ENCODE data around the gene MAP2K5. TPM values are rescaled to one million over a fixed set of nuclear protein-coding genes. Genes with fewer than 3 reads are reported as not detected.

Gene MAP2K5
- total RNA-seq, 1 donor from 2014 or later, result 25.5 TPM

- peak overlapping the region; percentile 89 for H3K27ac ChIP-seq
Measured at GRCh38 chr15:67543348-67543718, 830 bp downstream of the MAP2K5 start.

DNA sequence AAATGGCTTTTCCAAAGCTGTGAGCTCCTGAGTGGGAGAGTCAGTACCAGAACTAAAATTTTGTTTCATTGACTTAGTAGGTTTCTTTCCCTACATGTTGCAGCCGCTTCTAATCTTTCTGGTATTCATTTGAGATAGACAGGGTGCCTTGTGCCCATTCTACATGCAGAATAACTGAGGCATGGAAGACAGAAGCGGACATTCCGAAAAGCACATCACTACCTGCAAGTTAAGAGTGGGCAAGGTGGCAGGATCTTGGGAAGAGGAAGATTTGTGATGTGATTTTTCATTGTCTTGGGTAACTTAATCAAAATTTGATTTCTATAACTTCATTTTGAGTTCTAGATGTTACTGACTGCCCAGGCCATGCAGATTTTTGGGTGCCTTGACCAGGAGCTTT lies 2.0 kb downstream of the MAP2K5 start:
- DNase-seq (no peak), ATAC-seq (no peak)
- TF ChIP-seq, protein P1, sequence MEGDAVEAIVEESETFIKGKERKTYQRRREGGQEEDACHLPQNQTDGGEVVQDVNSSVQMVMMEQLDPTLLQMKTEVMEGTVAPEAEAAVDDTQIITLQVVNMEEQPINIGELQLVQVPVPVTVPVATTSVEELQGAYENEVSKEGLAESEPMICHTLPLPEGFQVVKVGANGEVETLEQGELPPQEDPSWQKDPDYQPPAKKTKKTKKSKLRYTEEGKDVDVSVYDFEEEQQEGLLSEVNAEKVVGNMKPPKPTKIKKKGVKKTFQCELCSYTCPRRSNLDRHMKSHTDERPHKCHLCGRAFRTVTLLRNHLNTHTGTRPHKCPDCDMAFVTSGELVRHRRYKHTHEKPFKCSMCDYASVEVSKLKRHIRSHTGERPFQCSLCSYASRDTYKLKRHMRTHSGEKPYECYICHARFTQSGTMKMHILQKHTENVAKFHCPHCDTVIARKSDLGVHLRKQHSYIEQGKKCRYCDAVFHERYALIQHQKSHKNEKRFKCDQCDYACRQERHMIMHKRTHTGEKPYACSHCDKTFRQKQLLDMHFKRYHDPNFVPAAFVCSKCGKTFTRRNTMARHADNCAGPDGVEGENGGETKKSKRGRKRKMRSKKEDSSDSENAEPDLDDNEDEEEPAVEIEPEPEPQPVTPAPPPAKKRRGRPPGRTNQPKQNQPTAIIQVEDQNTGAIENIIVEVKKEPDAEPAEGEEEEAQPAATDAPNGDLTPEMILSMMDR (IDR thresholded peaks at IDR 0.05), result no peak
- Histone ChIP-seq H3K36me3 (peaks cover 11% of the 10 kb centered on the region), H3K27me3 (ENCODE audit: low read depth) (no peaks in the 10 kb centered on the region), H3K9me3 (no peaks in the 10 kb centered on the region), H3K27ac (no peak overlapping the region), H3K4me1 (peaks cover 44% of the 10 kb centered on the region), H3K4me3 (no peak overlapping the region)
- intact Hi-C loops (cut with DNase I), result no loop called here

More at GRCh38 chr15:67543348-67543718, 830 bp downstream of the MAP2K5 start:
- peak; percentile 9 to 18 for ATAC-seq
- Histone ChIP-seq H3K9me3 (no peaks in the 10 kb centered on the region), H3K4me1 (peaks cover 33% of the 10 kb centered on the region), H3K36me3 (peaks cover 11% of the 10 kb centered on the region), H3K27me3 (ENCODE audit: low read depth) (no peaks in the 10 kb centered on the region), H3K4me3 (peak overlapping the region; percentile 92)
- intact Hi-C loops (cut with DNase I), result no loop called here
- TF ChIP-seq, protein P1 (IDR thresholded peaks at IDR 0.05), result no peak
- no peak for DNase-seq

DNA sequence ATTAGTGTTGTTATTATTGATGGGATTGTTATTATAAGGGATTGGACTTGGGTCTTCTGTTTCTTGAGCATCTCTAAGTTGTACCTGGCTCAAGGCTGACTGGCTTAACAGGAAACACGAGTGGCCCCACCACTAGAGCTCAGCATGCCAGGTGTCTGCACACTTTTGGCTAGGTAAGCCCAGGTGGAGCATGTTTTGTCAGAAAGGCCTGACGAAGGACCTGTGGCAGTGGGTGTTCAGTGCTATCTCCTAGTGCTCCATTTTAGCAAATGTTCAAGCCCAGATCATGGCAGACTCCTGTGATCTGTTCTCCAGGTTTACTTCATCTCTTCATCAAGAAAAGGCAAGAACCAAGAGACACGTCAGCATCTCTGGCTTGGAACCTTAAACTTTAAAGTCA lies 3.4 kb downstream of the MAP2K5 start:
- H3K36me3 ChIP-seq, result peaks cover 16% of the 10 kb centered on the region
- H3K27ac ChIP-seq, result no peak overlapping the region
- H3K4me1 ChIP-seq, result peaks cover 40% of the 10 kb centered on the region
- ATAC-seq, result no peak
- no peaks in the 10 kb centered on the region for H3K27me3 ChIP-seq (ENCODE audit: low read depth)
- intact Hi-C loops (cut with DNase I), result no loop called here
- H3K4me3 ChIP-seq, result no peak overlapping the region
- TF ChIP-seq, protein P1 (IDR thresholded peaks at IDR 0.05), result no peak
- no peaks in the 10 kb centered on the region for H3K9me3 ChIP-seq
- no peak for DNase-seq

DNA sequence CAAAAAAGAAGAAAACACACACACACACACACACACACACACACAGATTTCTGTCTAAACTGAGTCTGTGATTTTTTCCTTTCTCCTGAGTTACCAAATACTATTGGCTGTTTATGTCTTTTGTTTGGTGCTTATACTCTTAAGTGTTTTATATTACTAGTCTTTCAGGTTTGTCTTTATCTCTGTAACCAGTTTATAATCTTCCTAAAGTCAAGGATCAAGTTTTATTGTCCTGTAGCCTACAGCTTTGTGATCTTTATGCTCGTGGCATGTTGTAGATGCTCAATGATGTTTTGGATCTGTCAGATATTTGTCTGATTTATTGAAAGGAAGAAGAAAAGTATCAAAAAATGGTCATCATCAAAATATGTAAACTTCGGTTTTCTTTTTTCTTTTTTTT lies 4.6 kb downstream of the MAP2K5 start:
- no peak overlapping the region for H3K27ac ChIP-seq

DNA sequence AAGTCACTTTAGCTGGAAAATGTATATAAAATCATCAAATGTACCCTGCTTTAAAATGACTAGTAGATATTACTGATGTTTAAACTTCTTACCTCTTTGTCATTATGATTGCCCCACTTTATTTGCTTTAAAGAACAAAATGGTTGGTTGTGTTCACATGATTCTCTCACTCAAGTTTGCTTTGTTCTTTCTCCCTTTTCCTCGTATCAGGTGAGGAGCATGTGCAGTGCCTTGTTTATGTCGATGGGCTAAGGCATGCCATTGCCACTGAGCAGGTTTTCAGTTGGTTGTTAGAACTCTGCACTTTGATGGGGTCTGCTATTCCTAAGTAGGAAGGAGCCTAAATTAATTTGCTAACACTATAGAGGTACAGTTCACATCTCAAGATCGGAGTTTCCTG lies 5.3 kb downstream of the MAP2K5 start:
- H3K27ac ChIP-seq, result no peak overlapping the region

More for the DNA sequence above, 4.6 kb downstream of the MAP2K5 start:
- TF ChIP-seq, protein P1 (IDR thresholded peaks at IDR 0.05), result no peak
- Histone ChIP-seq H3K36me3 (peaks cover 28% of the 10 kb centered on the region), H3K9me3 (no peaks in the 10 kb centered on the region), H3K27me3 (ENCODE audit: low read depth) (no peaks in the 10 kb centered on the region), H3K4me3 (no peak overlapping the region), H3K4me1 (peaks cover 36% of the 10 kb centered on the region)
- ATAC-seq, result no peak
- no peak for DNase-seq
- intact Hi-C loops (cut with DNase I), result no loop called here

More for the DNA sequence above, 5.3 kb downstream of the MAP2K5 start:
- intact Hi-C loops (cut with DNase I), result no loop called here
- TF ChIP-seq, protein P1 (IDR thresholded peaks at IDR 0.05), result no peak
- Histone ChIP-seq H3K4me1 (peaks cover 36% of the 10 kb centered on the region), H3K4me3 (no peak overlapping the region), H3K9me3 (no peaks in the 10 kb centered on the region), H3K36me3 (peaks cover 33% of the 10 kb centered on the region), H3K27me3 (ENCODE audit: low read depth) (no peaks in the 10 kb centered on the region)
- no peak for ATAC-seq
- DNase-seq, result no peak
